Measurements from ENCODE around the gene CAMSAP2. TPM values are rescaled to one million over a fixed set of nuclear protein-coding genes. Genes with fewer than 3 reads are reported as not detected.

Gene CAMSAP2
- total and polyA plus RNA-seq, 2 of the 8 experiments (the other 6 are each of a cell fraction or from before 2014, with no cell fraction given): 4.2 to 27.6 TPM

GRCh38 chr1:200874694-200875093 is 136.0 kb downstream of the CAMSAP2 start:
- Histone ChIP-seq H3K4me2 (ENCODE audit: insufficient read depth in 1 of 2, low read depth in 2 of 2, low read length in 2 of 2) (no peak overlapping the region), H4K91ac (replicated peaks; ENCODE audit: insufficient read length, low read length) (no peak overlapping the region), H3K4me3 (ENCODE audit: extremely low read depth in 1 of 4, insufficient read depth in 2 of 4, low read depth in 3 of 4, low read length in 4 of 4) (no peak overlapping the region), H3K14ac (ENCODE audit: insufficient read length) (no peak overlapping the region), H3K27me3 (replicated peaks in 1 of 4; ENCODE audit: control insufficient read depth in 3 of 4, extremely low read depth in 1 of 4, insufficient read depth in 3 of 4, low read length in 3 of 4) (no peaks in the 10 kb centered on the region), H2AK5ac (ENCODE audit: low read depth, low read length) (no peak overlapping the region), H3K23ac (ENCODE audit: insufficient read length) (no peak overlapping the region), H4K20me1 (replicated peaks in 1 of 2; ENCODE audit: control insufficient read depth in 1 of 2, insufficient read depth in 2 of 2, low read length in 2 of 2) (no peaks in the 10 kb centered on the region), H2BK15ac (ENCODE audit: low read length) (no peak overlapping the region), H2BK12ac (ENCODE audit: low read depth, low read length) (no peak overlapping the region), H2BK20ac (ENCODE audit: low read length) (no peak overlapping the region), H3K18ac (ENCODE audit: extremely low read depth, low read length) (no peak overlapping the region), H3K9me3 (ENCODE audit: insufficient read depth in 2 of 2, low read depth in 1 of 2, low read length in 1 of 2) (no peaks in the 10 kb centered on the region), H3K79me1 (ENCODE audit: low read depth, low read length) (no peaks in the 10 kb centered on the region), H2AFZ (ENCODE audit: low read length) (no peak overlapping the region), H2BK5ac (ENCODE audit: low read depth, low read length) (no peak overlapping the region), H3K56ac (replicated peaks; ENCODE audit: insufficient read length, low read depth, low read length) (no peak overlapping the region), H3K4me1 (replicated peaks in 1 of 4; ENCODE audit: control insufficient read depth in 3 of 4, insufficient read depth in 4 of 4, low read length in 3 of 4) (peaks cover 0 to 8% (median 4%) of the 10 kb centered on the region in 4 experiments; a peak in 4 of 7 replicates), H3K27ac (ENCODE audit: low read depth, low read length) (no peak overlapping the region), H3K36me3 (ENCODE audit: control insufficient read depth in 2 of 4, insufficient read depth in 4 of 4, low read length in 3 of 4) (no peaks in the 10 kb centered on the region), H3K23me2 (ENCODE audit: low read depth, low read length) (no peaks in the 10 kb centered on the region), H4K8ac (ENCODE audit: extremely low read depth, insufficient read depth, low read length) (no peak overlapping the region), H2BK120ac (replicated peaks; ENCODE audit: low read depth, low read length) (no peak overlapping the region), H3K79me2 (ENCODE audit: control insufficient read depth in 1 of 2, insufficient read depth in 2 of 2, low read length in 2 of 2) (no peaks in the 10 kb centered on the region), H4K5ac (ENCODE audit: insufficient read length, low read depth, low read length) (no peak overlapping the region), H3K9ac (replicated peaks in 1 of 4; ENCODE audit: extremely low read depth in 1 of 4, low read depth in 3 of 4, low read length in 3 of 4) (no peak overlapping the region), H3K4ac (replicated peaks; ENCODE audit: insufficient read length, low read depth, low read length) (no peak overlapping the region)
- DNase-seq (ENCODE audit: low read depth in 1 of 2, low spot score in 2 of 2) (no peak), FAIRE-seq (no peak)
- POLR2A ChIA-PET (ENCODE audit: partially characterized antibody): interaction anchor here (1.0 to 3.1 kb wide), 3 partner anchors 10 to 18 kb away, joined by 3 to 31 read pairs (median 7); partner anchors contain the start of gene INAVA
- 90% methylated on average over 6 of the region's 6 CpGs; no CpG with 5 or more reads in 1 of the 2 experiments for WGBS, 2 experiments (ENCODE audit: extremely low coverage in 1 of 2, insufficient coverage in 1 of 2, insufficient read length in 1 of 2, insufficient replicate concordance in 2 of 2, low coverage in 1 of 2, low lambda C conversion rate in 2 of 2, missing lambda C conversion rate in 1 of 2)
- CTCF ChIA-PET (ENCODE audit: partially characterized antibody): interaction anchor here (0.8 to 2.5 kb wide), 4 partner anchors 12 to 534 kb away, joined by 3 to 7 read pairs (median 4); no protein-coding TSS in a partner anchor
- no peak for TF ChIP-seq NANOG (IDR thresholded peaks at IDR 0.05; ENCODE audit: insufficient read depth, low read depth, low read length, poor library complexity, severe bottlenecking)
- TF ChIP-seq HDAC6 (IDR thresholded peaks at IDR 0.05; ENCODE audit: low read depth, low read length): no peak
- TF ChIP-seq SRF (IDR thresholded peaks at IDR 0.05; ENCODE audit: low read depth, low read length): no peak
- no peak for TF ChIP-seq BACH1 (IDR thresholded peaks at IDR 0.05; ENCODE audit: low read length)
